HepG2 (cell line): Measurements from ENCODE around the gene PHF23. TPM values are rescaled to one million over a fixed set of nuclear protein-coding genes. Genes with fewer than 3 reads are reported as not detected.

Experiments
- ATAD3A ChIP-seq: sonication (generic); formaldehyde crosslinking; IDR thresholded peaks from 2 replicates; pipeline ENCODE4 v1.4.0; 2020; ENCODE audit warnings: missing genetic modification reagents
- BCL6 ChIP-seq: IDR thresholded peaks from 2 replicates; pipeline ENCODE4 v1.6.1; 2016; ENCODE audit warnings: missing genetic modification reagents, missing compliant biosample characterization
- KDM5A ChIP-seq: fragments of 200-600 bp; sonication (generic); IDR thresholded peaks from 2 replicates; pipeline ENCODE4 v1.7.0; 2018; ENCODE audit warnings: antibody characterized with exemption, mild to moderate bottlenecking, low read length, borderline replicate concordance
- MATR3 ChIP-seq: sonication (generic); formaldehyde crosslinking; IDR thresholded peaks from 2 replicates; pipeline ENCODE4 v1.4.0; 2020; ENCODE audit warnings: missing genetic modification reagents
- NFYC ChIP-seq: IDR thresholded peaks from 2 replicates; pipeline ENCODE4 v1.6.1; 2016; ENCODE audit warnings: missing genetic modification reagents, missing compliant biosample characterization
- NONO ChIP-seq, 2 experiments: fragments of 450-650 bp in 1 of 2; sonication (generic) in 1 of 2; formaldehyde crosslinking in 1 of 2; IDR thresholded peaks in 1 of 2; conservative IDR thresholded peaks in 1 of 2; 2 replicates each; pipeline versions ENCODE4 v1.6.1 to v1.8.0; 2017 to 2022; ENCODE audit warnings: mild to moderate bottlenecking in 1 of 2, missing genetic modification reagents in 1 of 2, moderate library complexity in 1 of 2
- NR0B2 ChIP-seq: sonication (generic); formaldehyde crosslinking; IDR thresholded peaks from 2 replicates; pipeline ENCODE4 v1.4.0; 2020; ENCODE audit warnings: mild to moderate bottlenecking, missing genetic modification reagents
- RARG ChIP-seq: sonication (generic); formaldehyde crosslinking; IDR thresholded peaks from 2 replicates; pipeline ENCODE4 v1.4.0; 2020; ENCODE audit warnings: low read depth, mild to moderate bottlenecking, missing genetic modification reagents
- SUZ12 ChIP-seq: fragments of 150-350 bp; IDR thresholded peaks from 2 replicates; pipeline ENCODE4 v1.6.1; 2014; ENCODE audit warnings: low read depth, low read length
- TFE3 ChIP-seq: IDR thresholded peaks from 2 replicates; pipeline ENCODE4 v1.6.1; 2016
- TRIM24 ChIP-seq: sonication (generic); formaldehyde crosslinking; IDR thresholded peaks from 2 replicates; pipeline ENCODE4 v1.8.0; 2022; ENCODE audit warnings: mild to moderate bottlenecking, missing genetic modification reagents
- ZFAT ChIP-seq: sonication (generic); formaldehyde crosslinking; conservative IDR thresholded peaks from 2 replicates; pipeline ENCODE4 v1.8.1; 2023; ENCODE audit warnings: missing genetic modification reagents, inconsistent platforms
- ZFP91 ChIP-seq: sonication (generic); formaldehyde crosslinking; IDR thresholded peaks from 2 replicates; pipeline ENCODE4 v1.9.0; 2022; ENCODE audit warnings: missing genetic modification reagents, mild to moderate bottlenecking, borderline replicate concordance
- ZNF10 ChIP-seq: sonication (generic); formaldehyde crosslinking; IDR thresholded peaks from 2 replicates; pipeline ENCODE4 v1.4.0; 2020; ENCODE audit warnings: mild to moderate bottlenecking, low read depth, missing genetic modification reagents, borderline replicate concordance
- ZNF275 ChIP-seq: sonication (generic); formaldehyde crosslinking; IDR thresholded peaks from 2 replicates; pipeline ENCODE4 v1.8.0; 2022; ENCODE audit warnings: missing genetic modification reagents, mild to moderate bottlenecking, inconsistent platforms, borderline replicate concordance
- ZNF362 ChIP-seq: sonication (generic); formaldehyde crosslinking; IDR thresholded peaks from 2 replicates; pipeline ENCODE4 v1.4.0; 2020; ENCODE audit warnings: missing genetic modification reagents, mild to moderate bottlenecking, borderline replicate concordance
- polyA plus RNA-seq, 8 experiments: library from polyadenylated mRNA; depleted of rRNA in 3 of 8; stranded (reverse) in 7 of 8; unstranded in 1 of 8; fragments of >200 nt; fragmentation: Illumina TruSeq in 4 of 8; extraction: Trizol in 4 of 8; gene quantifications; 2 replicates each; pipeline versions ENCODE4 v1.2.1 to v1.2.3, GENCODE V29; 2011 to 2016; ENCODE audit warnings: low read depth in 4 of 8, missing spikeins in 1 of 8, mixed read lengths in 1 of 8; ENCODE audit not compliant: insufficient read depth in 1 of 8
- total RNA-seq, 5 experiments: library from RNA; depleted of rRNA; stranded (reverse); fragments of >200 nt; fragmentation: Illumina TruSeq; extraction: Trizol; gene quantifications; 2 replicates each; pipeline ENCODE4 v1.2.3, GENCODE V29; 2016; ENCODE audit warnings: low read depth in 1 of 5
- TF ChIP-seq, protein P1 (sequence below): sonication (generic); formaldehyde crosslinking; IDR thresholded peaks from 2 replicates; pipeline ENCODE4 v1.5.1; 2020; ENCODE audit warnings: mild to moderate bottlenecking, missing genetic modification reagents, borderline replicate concordance

Gene PHF23
- total and polyA plus RNA-seq, 2 of the 13 experiments (the other 11 are each of a cell fraction or from before 2014, with no cell fraction given): 27.6 to 33.2 TPM

DNA sequence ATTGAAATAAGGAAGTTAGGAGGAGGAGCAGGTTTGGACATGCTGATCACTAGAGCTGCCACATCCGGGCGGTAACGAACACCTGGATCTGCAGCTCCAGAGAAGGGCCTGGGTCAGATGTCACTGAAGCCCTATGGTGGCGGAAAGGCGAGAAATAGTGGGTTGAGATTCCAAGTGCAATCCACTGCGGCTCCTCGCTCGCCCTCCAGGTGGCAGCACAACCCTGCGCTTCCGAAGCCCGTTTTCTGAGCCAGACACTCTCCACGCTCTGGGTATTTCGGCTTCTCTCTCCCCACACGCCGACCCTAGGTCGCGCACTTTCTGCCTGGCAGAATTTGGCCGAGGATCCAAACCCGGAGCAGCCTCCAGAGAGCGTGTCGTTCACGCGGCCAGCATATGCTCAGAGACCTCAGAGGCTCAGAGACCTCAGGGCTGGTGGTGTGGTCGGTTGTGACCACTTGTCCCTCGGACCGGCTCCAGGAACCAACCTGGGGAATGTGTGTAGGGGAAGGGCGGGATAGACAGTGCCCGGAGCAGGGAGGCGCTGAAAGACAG lies 41.3 kb upstream of the PHF23 start (continued):
- TF ChIP-seq ZNF275 (no peak), NR0B2 (CRISPR knock-in tag) (no peak), TRIM24 (no peak), ZNF10 (no peak), NONO (IDR thresholded peaks at IDR 0.05) (no peak), NONO (CRISPR knock-in tag; conservative IDR thresholded peaks at IDR 0.05) (peak; percentile 80), TFE3 (CRISPR knock-in tag) (peak; percentile 47), SUZ12 (no peak), RARG (CRISPR knock-in tag) (no peak), ZFP91 (peak; percentile 95; the same call in 1 of the 2 replicates), KDM5A (no peak), NFYC (CRISPR knock-in tag) (no peak), ZNF362 (no peak), BCL6 (CRISPR knock-in tag) (0 out of 2 replicates have a peak, but pooled peaks have one; percentile 7), ATAD3A (CRISPR knock-in tag) (no peak), ZFAT (CRISPR knock-in tag) (no peak), MATR3 (no peak)
- TF ChIP-seq, protein P1, sequence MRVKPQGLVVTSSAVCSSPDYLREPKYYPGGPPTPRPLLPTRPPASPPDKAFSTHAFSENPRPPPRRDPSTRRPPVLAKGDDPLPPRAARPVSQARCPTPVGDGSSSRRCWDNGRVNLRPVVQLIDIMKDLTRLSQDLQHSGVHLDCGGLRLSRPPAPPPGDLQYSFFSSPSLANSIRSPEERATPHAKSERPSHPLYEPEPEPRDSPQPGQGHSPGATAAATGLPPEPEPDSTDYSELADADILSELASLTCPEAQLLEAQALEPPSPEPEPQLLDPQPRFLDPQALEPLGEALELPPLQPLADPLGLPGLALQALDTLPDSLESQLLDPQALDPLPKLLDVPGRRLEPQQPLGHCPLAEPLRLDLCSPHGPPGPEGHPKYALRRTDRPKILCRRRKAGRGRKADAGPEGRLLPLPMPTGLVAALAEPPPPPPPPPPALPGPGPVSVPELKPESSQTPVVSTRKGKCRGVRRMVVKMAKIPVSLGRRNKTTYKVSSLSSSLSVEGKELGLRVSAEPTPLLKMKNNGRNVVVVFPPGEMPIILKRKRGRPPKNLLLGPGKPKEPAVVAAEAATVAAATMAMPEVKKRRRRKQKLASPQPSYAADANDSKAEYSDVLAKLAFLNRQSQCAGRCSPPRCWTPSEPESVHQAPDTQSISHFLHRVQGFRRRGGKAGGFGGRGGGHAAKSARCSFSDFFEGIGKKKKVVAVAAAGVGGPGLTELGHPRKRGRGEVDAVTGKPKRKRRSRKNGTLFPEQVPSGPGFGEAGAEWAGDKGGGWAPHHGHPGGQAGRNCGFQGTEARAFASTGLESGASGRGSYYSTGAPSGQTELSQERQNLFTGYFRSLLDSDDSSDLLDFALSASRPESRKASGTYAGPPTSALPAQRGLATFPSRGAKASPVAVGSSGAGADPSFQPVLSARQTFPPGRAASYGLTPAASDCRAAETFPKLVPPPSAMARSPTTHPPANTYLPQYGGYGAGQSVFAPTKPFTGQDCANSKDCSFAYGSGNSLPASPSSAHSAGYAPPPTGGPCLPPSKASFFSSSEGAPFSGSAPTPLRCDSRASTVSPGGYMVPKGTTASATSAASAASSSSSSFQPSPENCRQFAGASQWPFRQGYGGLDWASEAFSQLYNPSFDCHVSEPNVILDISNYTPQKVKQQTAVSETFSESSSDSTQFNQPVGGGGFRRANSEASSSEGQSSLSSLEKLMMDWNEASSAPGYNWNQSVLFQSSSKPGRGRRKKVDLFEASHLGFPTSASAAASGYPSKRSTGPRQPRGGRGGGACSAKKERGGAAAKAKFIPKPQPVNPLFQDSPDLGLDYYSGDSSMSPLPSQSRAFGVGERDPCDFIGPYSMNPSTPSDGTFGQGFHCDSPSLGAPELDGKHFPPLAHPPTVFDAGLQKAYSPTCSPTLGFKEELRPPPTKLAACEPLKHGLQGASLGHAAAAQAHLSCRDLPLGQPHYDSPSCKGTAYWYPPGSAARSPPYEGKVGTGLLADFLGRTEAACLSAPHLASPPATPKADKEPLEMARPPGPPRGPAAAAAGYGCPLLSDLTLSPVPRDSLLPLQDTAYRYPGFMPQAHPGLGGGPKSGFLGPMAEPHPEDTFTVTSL (CRISPR knock-in tag): no peak
